IMR-90 (cell line): ENCODE measurements around the gene RARB. TPM values are rescaled to one million over a fixed set of nuclear protein-coding genes. Genes with fewer than 3 reads are reported as not detected.

Experiments
- ATAC-seq: fragments of 200-7000 bp; cut with Tn5 transposase; 2 replicates; pipeline ENCODE4 v1.9.1; 2020; ENCODE audit warnings: low read depth, mild to moderate bottlenecking, moderate library complexity
- BruUV-seq: library from RNA; stranded (reverse); fragments of 400-500 nt; replicated peaks from 2 replicates; lab custom pipeline; 2021; lab: Mats Ljungman, UMichigan
- CTCF ChIA-PET: fragments of 300-600 bp; formaldehyde crosslinking; extraction: SDS; loops from one replicate; lab custom pipeline; 2021; ENCODE audit warnings: antibody characterized with exemption; lab: Yijun Ruan, JAX
- POLR2A ChIA-PET: fragments of 300-600 bp; sonication (Branson Sonifier 250); formaldehyde crosslinking; loops from one replicate; lab custom pipeline; 2022; ENCODE audit warnings: antibody characterized with exemption; ENCODE audit not compliant: unreplicated experiment; lab: Charles Lee
- DNase-seq: peaks from one replicate; pipeline ENCODE4 v3.0.0; 2013
- H2AFZ ChIP-seq: replicated peaks from 2 replicates; pipeline ENCODE3; 2013; ENCODE audit warnings: low read length, mild to moderate bottlenecking; ENCODE audit not compliant: poor library complexity
- H2AK5ac ChIP-seq: 2 replicates; pipeline ENCODE4 v1.6.1; 2013; ENCODE audit warnings: low read depth, low read length, inconsistent platforms
- H2AK9ac ChIP-seq: replicated peaks from 2 replicates; pipeline ENCODE3; 2013; ENCODE audit warnings: mild to moderate bottlenecking, low read depth, low read length, moderate library complexity; ENCODE audit not compliant: poor library complexity
- H2BK120ac ChIP-seq: 2 replicates; pipeline ENCODE4 v1.6.1; 2013; ENCODE audit warnings: low read depth, low read length, inconsistent platforms
- H2BK15ac ChIP-seq: 3 replicates; pipeline ENCODE4 v1.6.1; 2013; ENCODE audit warnings: low read depth, low read length, inconsistent platforms
- H2BK20ac ChIP-seq: 2 replicates; pipeline ENCODE4 v1.6.1; 2013; ENCODE audit warnings: low read depth, mild to moderate bottlenecking, inconsistent platforms, low read length, moderate library complexity
- H2BK5ac ChIP-seq: 2 replicates; pipeline ENCODE4 v1.6.1; 2013; ENCODE audit warnings: mild to moderate bottlenecking, low read depth, low read length, inconsistent platforms; ENCODE audit not compliant: poor library complexity, severe bottlenecking
- H3K14ac ChIP-seq: replicated peaks from 2 replicates; pipeline ENCODE4 v1.6.1; 2013; ENCODE audit warnings: low read depth, low read length, inconsistent platforms
- H3K18ac ChIP-seq: 2 replicates; pipeline ENCODE4 v1.6.1; 2013; ENCODE audit warnings: low read depth, low read length, control low read depth
- H3K23ac ChIP-seq: 2 replicates; pipeline ENCODE4 v1.6.1; 2013; ENCODE audit warnings: low read depth, low read length, inconsistent platforms
- H3K27ac ChIP-seq: 2 replicates; pipeline ENCODE4 v1.5.1; 2013; ENCODE audit warnings: mild to moderate bottlenecking, control low read depth, low read length; ENCODE audit not compliant: insufficient read depth
- H3K27me3 ChIP-seq: 2 replicates; pipeline ENCODE4 v1.6.1; 2013; ENCODE audit warnings: low read length; ENCODE audit not compliant: control insufficient read depth, insufficient read depth
- H3K36me3 ChIP-seq: 2 replicates; pipeline ENCODE4 v1.6.1; 2013; ENCODE audit warnings: low read length, mixed read lengths; ENCODE audit not compliant: control insufficient read depth, insufficient read depth
- H3K4ac ChIP-seq: 2 replicates; pipeline ENCODE4 v1.6.1; 2013; ENCODE audit warnings: low read depth, low read length, inconsistent platforms
- H3K4me1 ChIP-seq: 2 replicates; pipeline ENCODE4 v1.6.1; 2013; ENCODE audit warnings: low read length, mixed read lengths; ENCODE audit not compliant: control insufficient read depth, insufficient read depth
- H3K4me2 ChIP-seq: 2 replicates; pipeline ENCODE4 v1.6.1; 2013; ENCODE audit warnings: low read depth, mild to moderate bottlenecking, control low read depth, low read length, moderate library complexity
- H3K4me3 ChIP-seq: 2 replicates; pipeline ENCODE4 v1.5.1; 2013; ENCODE audit warnings: low read depth, mild to moderate bottlenecking, control low read depth, low read length, moderate library complexity; ENCODE audit not compliant: insufficient read depth
- H3K56ac ChIP-seq: 2 replicates; pipeline ENCODE4 v1.6.1; 2013; ENCODE audit warnings: low read length, inconsistent platforms; ENCODE audit not compliant: insufficient read depth; ENCODE audit errors: extremely low read depth
- H3K79me1 ChIP-seq, 2 experiments: 2 replicates each; pipeline ENCODE4 v1.6.1; 2013; ENCODE audit warnings: low read length in 2 of 2, inconsistent platforms in 1 of 2, low read depth in 1 of 2
- H3K9ac ChIP-seq: 2 replicates; pipeline ENCODE4 v1.6.1; 2013; ENCODE audit warnings: low read depth, low read length, control low read depth
- H3K9me1 ChIP-seq: 2 replicates; pipeline ENCODE4 v1.6.1; 2013; ENCODE audit warnings: low read length, inconsistent platforms; ENCODE audit not compliant: insufficient read depth
- H3K9me3 ChIP-seq: 2 replicates; pipeline ENCODE4 v1.6.1; 2013; ENCODE audit warnings: low read length; ENCODE audit not compliant: control insufficient read depth, insufficient read depth
- H4K20me1 ChIP-seq: 2 replicates; pipeline ENCODE4 v1.6.1; 2013; ENCODE audit warnings: low read length, inconsistent platforms; ENCODE audit not compliant: insufficient read depth
- H4K5ac ChIP-seq: 2 replicates; pipeline ENCODE4 v1.6.1; 2013; ENCODE audit warnings: mild to moderate bottlenecking, low read depth, low read length, control low read depth
- H4K8ac ChIP-seq, 2 experiments: 2 replicates each; pipeline ENCODE4 v1.6.1; 2013; ENCODE audit warnings: low read depth in 2 of 2, low read length in 2 of 2, control low read depth in 1 of 2, inconsistent platforms in 1 of 2
- H4K91ac ChIP-seq: 2 replicates; pipeline ENCODE4 v1.6.1; 2013; ENCODE audit warnings: low read depth, low read length, inconsistent platforms; ENCODE audit not compliant: insufficient read depth
- CHD1 ChIP-seq: IDR thresholded peaks from 2 replicates; pipeline ENCODE4 v1.6.1; 2012; ENCODE audit warnings: low read depth, low read length, improper control_type of control experiment
- MAFK ChIP-seq: IDR thresholded peaks from 2 replicates; pipeline ENCODE4 v1.6.1; 2012; ENCODE audit warnings: low read depth, low read length, improper control_type of control experiment
- RFX5 ChIP-seq: IDR thresholded peaks from 2 replicates; pipeline ENCODE4 v1.8.0; 2012; ENCODE audit warnings: low read depth, mild to moderate bottlenecking, low read length, moderate library complexity
- SMC3 ChIP-seq: fragments of 150-350 bp; IDR thresholded peaks from 2 replicates; pipeline ENCODE4 v1.6.1; 2016; ENCODE audit warnings: low read depth, mild to moderate bottlenecking, antibody characterized with exemption, low read length, moderate library complexity
- USF2 ChIP-seq: fragments of 150-350 bp; IDR thresholded peaks from 2 replicates; pipeline ENCODE4 v1.6.1; 2017; ENCODE audit warnings: mild to moderate bottlenecking, antibody characterized with exemption, low read length, low read depth
- WGBS, 2 experiments: methylation state at CpG; one replicate each; pipeline versions ENCODE4 v1.1.5 to v1.1.7; 2013; ENCODE audit warnings: missing lambda C conversion rate in 2 of 2; ENCODE audit not compliant: insufficient read length in 1 of 2; ENCODE audit errors: extremely low coverage in 2 of 2; 5-methylcytosine and 5-hydroxymethylcytosine counted together
- dilution Hi-C: fragments of 300-500 bp; cut with HindIII; formaldehyde crosslinking; loops from one replicate; pipeline ENCODE4 v1.14.3; 2018; ENCODE audit warnings: low sequenced_read_pairs; ENCODE audit not compliant: unreplicated experiment
- in situ Hi-C: fragments of 300-500 bp; cut with MboI; formaldehyde crosslinking; loops from 3 replicates; pipeline ENCODE4 v1.14.3; 2019; ENCODE audit warnings: low sequenced_read_pairs, inconsistent platforms, mixed read lengths
- intact Hi-C: fragments of 100-400 bp; cut with micrococcal nuclease; formaldehyde crosslinking; loops from 2 replicates; pipeline ENCODE4 v1.10.0; 2022
- polyA plus RNA-seq, 3 experiments: library from polyadenylated mRNA; depleted of rRNA; stranded (reverse); fragments of >200 nt; gene quantifications; 2 replicates each; pipeline ENCODE4 v1.2.3, GENCODE V29; 2012; ENCODE audit warnings: low replicate concordance in 1 of 3
- total RNA-seq: library from RNA; depleted of rRNA; stranded (reverse); fragments of >200 nt; gene quantifications from 2 replicates; pipeline ENCODE4 v1.2.3, GENCODE V29; 2012

RARB gene
- total and polyA plus RNA-seq, 2 of the 4 experiments (the other 2 are of a cell fraction), result 0.53 to 1.4 TPM

DNA sequence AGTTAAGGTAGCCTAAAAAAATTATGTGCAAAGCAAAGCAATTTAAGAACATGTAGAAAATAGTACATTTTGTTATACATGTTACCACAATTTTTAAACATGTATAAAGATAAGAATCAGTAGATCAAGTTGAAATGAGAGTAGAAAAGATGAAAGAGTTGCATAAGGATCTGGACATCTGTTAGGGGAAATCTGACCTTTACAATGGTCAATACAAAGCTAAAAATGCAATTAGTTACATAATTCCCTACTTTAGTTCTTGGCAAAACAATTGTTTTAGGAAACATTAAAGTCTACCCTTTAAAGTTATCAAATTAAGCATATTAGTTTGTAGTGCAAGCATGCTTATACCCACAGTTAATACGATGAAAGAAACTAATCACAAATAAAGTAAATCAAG is 203.9 kb downstream of the RARB start:
- Histone ChIP-seq H3K36me3 (peaks cover 15% of the 10 kb centered on the region), H2AFZ (no peak overlapping the region), H3K9me3 (no peaks in the 10 kb centered on the region), H2AK5ac (no peak overlapping the region), H2BK5ac (no peak overlapping the region), H3K79me1 (peaks cover 0 to 6% of the 10 kb centered on the region in 2 experiments; a peak in 2 of 4 replicates), H3K18ac (no peak overlapping the region), H4K91ac (no peak overlapping the region), H3K27me3 (no peaks in the 10 kb centered on the region), H4K20me1 (no peaks in the 10 kb centered on the region), H3K9me1 (no peaks in the 10 kb centered on the region), H3K4me3 (no peak overlapping the region), H2BK20ac (no peak overlapping the region), H2BK15ac (no peak overlapping the region), H4K5ac (no peak overlapping the region), H3K4me1 (no peaks in the 10 kb centered on the region), H3K4me2 (no peak overlapping the region), H3K23ac (no peak overlapping the region), H4K8ac (no peak overlapping the region), H3K9ac (no peak overlapping the region), H3K56ac (no peak overlapping the region), H3K4ac (no peak overlapping the region), H2BK120ac (no peak overlapping the region), H3K14ac (no peak overlapping the region), H3K27ac (no peak overlapping the region), H2AK9ac (no peak overlapping the region)
- dilution Hi-C loops (no loop called here), intact Hi-C loops (loop anchor here (2.0 to 5.0 kb wide), 2 partner anchors 19 to 130 kb away; no protein-coding TSS in a partner anchor), in situ Hi-C loops (no loop called here)
- TF ChIP-seq CHD1, result no peak
- no peak for TF ChIP-seq USF2
- no peak for TF ChIP-seq RFX5
- TF ChIP-seq SMC3, result no peak
- no peak for TF ChIP-seq MAFK
- DNase-seq (no peak), ATAC-seq (no peak)
- BruUV-seq, result no TSS peak
- WGBS, 2 experiments, result no CpG with 5 or more reads among the region's 1 CpG
- POLR2A ChIA-PET, result no interaction called here
- CTCF ChIA-PET, result interaction anchor here (1.2 kb wide), 1 partner anchor 38 kb away, joined by 3 read pairs; no protein-coding TSS in a partner anchor
